Mesodermal cell (in vitro differentiated cells): ENCODE measurements around the gene WDR54.

Source experiments
- H3K27ac ChIP-seq: 2 replicates; pipeline ENCODE4 v1.7.0; 2013; ENCODE audit warnings: mild to moderate bottlenecking, low read depth, low read length, moderate library complexity; ENCODE audit not compliant: severe bottlenecking
- H3K36me3 ChIP-seq: 2 replicates; pipeline ENCODE4 v1.7.1; 2013; ENCODE audit warnings: mild to moderate bottlenecking, low read length, moderate library complexity; ENCODE audit not compliant: control insufficient read depth, insufficient read depth
- H3K4me1 ChIP-seq: one replicate; pipeline ENCODE4 v1.7.1; 2013; ENCODE audit warnings: mild to moderate bottlenecking, low read length; ENCODE audit not compliant: insufficient read depth, control insufficient read depth, poor library complexity, severe bottlenecking
- H3K4me3 ChIP-seq: 2 replicates; pipeline ENCODE4 v1.7.0; 2013; ENCODE audit warnings: low read length, control low read depth, mild to moderate bottlenecking; ENCODE audit not compliant: insufficient read depth, poor library complexity, severe bottlenecking; ENCODE audit errors: extremely low read depth
- H3K9me3 ChIP-seq: 2 replicates; pipeline ENCODE4 v1.7.1; 2013; ENCODE audit warnings: mild to moderate bottlenecking, low read length, moderate library complexity; ENCODE audit not compliant: control insufficient read depth
- WGBS, 2 experiments: methylation state at CpG; one replicate each; pipeline ENCODE4 v1.1.5; 2013; ENCODE audit warnings: missing lambda C conversion rate in 2 of 2; ENCODE audit not compliant: insufficient coverage in 2 of 2; 5-methylcytosine and 5-hydroxymethylcytosine counted together

WDR54 gene

GRCh38 chr2:74384051-74384450 is 37.5 kb upstream of the WDR54 start:
- peaks cover 50% of the 10 kb centered on the region for H3K36me3 ChIP-seq
- H3K27ac ChIP-seq = no peak overlapping the region
- no peaks in the 10 kb centered on the region for H3K9me3 ChIP-seq
- WGBS, 2 experiments = 93 to 97% methylated on average over 2 to 3 of the region's 3 CpGs
- no peak overlapping the region for H3K4me3 ChIP-seq
- peaks cover 41% of the 10 kb centered on the region for H3K4me1 ChIP-seq

GRCh38 chr2:74385396-74385795 is 36.1 kb upstream of the WDR54 start:
- no peak overlapping the region for H3K4me3 ChIP-seq
- 88 to 96% methylated on average over 6 of the region's 8 CpGs for WGBS, 2 experiments
- peaks cover 42% of the 10 kb centered on the region for H3K4me1 ChIP-seq
- no peaks in the 10 kb centered on the region for H3K9me3 ChIP-seq
- H3K36me3 ChIP-seq = peaks cover 49% of the 10 kb centered on the region
- H3K27ac ChIP-seq = no peak overlapping the region

DNA sequence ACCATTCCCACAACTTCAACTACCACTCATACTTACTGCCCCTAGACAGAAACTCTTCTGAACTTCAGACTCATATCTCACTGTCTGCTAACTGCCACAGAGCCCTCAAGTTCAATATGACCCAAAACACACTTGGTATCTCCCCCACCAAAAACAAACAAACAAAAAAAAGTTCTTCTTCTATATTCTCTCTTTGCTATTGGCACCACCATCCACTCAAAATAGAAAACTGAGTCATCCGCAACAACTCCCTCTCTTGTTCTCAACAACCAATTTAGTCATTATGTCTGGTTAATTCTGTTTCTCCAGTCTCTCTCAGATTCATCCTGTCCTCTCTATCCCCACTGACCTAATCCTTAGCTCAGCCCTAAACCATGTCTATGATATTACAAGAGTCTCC is 34.2 kb upstream of the WDR54 start:
- WGBS, 2 experiments = 86 to 100% methylated on average over 1 of the region's 1 CpG
- H3K9me3 ChIP-seq = no peaks in the 10 kb centered on the region
- H3K27ac ChIP-seq = no peak overlapping the region
- H3K4me3 ChIP-seq = no peak overlapping the region
- peaks cover 40% of the 10 kb centered on the region for H3K4me1 ChIP-seq
- H3K36me3 ChIP-seq = peaks cover 35% of the 10 kb centered on the region

DNA sequence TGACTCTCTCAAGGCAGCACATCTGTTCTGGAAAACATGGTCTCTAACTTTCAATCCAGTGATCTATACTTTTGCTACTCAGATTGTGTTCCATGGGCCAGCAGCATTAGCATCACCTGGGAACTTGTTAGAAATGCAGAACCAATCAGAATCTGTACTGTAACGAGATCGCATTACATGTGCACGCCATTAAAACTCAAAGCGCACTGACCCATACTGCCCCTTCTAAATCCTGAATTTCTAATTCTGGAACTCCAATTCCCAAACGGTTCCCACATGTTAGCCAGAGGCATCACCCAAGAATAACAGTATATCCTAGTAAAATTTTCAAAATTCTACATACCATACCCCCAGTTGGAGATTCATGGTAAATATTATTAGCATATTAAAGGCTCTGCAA is 30.9 kb upstream of the WDR54 start:
- Histone ChIP-seq H3K36me3 (peaks cover 8% of the 10 kb centered on the region), H3K9me3 (no peaks in the 10 kb centered on the region), H3K27ac (no peak overlapping the region), H3K4me1 (peaks cover 25% of the 10 kb centered on the region), H3K4me3 (peak overlapping the region; percentile 93)
- WGBS, 2 experiments = 73 to 78% methylated on average over 3 to 4 of the region's 5 CpGs

DNA sequence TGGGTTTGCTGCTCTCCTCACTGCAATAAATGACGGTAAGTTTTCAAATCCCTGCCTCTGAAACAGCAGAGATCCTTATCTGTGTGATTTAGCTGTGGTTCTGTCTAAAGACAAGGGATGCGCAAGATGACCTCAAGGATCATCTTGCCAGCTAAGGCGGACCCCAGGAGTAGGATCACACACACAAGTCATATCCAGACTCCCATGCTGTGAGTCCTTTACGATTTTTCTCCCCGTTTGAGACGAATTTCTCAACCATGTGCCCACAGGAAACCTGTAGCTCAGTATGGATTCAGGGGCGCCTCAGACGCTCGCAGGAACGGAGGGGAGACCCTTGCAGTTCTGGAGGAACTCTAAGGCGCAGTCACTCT is 30.3 kb upstream of the WDR54 start:
- Histone ChIP-seq H3K4me3 (peak overlapping the region; percentile 93), H3K27ac (no peak overlapping the region), H3K4me1 (peaks cover 25% of the 10 kb centered on the region)

DNA sequence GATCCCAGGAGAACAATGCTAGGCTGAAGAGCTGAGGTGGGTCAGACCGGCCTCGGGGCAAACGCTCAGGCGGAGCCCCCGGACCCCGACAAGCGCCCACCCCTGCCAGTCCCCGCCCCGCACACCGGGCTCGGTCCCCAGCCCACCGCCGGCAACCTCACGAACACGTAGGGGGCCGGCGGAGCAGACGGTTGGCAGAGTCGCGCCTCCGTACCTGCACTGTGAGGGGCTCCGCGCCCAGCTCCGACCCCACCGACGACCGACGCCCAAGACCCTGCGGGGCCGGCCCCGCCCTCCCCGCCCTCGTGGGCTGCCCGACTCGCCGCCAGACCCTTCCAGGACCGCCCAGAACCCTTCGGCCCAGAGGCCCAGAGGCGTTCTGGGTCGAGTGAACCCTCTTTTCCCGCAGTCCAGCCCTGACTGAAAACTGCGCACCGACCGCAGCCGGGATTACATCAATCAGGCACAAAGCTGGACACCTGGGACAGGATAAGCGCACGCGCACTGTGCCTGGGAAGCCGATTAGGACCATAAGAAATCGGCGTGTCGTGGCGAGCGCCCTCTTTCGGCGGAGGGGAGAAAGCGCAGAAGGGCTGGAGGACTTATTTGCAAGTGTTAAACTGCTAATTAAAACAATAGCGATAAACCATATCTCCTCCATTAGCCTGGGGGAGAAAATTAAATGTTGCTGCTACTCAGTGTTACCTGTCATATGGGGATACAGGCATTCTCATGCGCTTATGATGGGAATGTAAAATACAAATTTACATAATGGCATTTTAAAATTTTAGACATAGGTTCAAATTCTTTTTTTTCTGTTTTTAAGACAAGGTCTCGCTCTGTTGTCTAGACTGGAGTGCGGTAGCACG is 29.7 kb upstream of the WDR54 start:
- Histone ChIP-seq H3K4me1 (peaks cover 21% of the 10 kb centered on the region), H3K9me3 (no peaks in the 10 kb centered on the region), H3K27ac (peak overlapping the region; percentile 99), H3K4me3 (peak overlapping the region; percentile 93), H3K36me3 (peaks cover 2% of the 10 kb centered on the region)
- WGBS, 2 experiments = 3 to 4% methylated on average over 51 to 60 of the region's 62 CpGs

More for the DNA sequence above, 30.3 kb upstream of the WDR54 start:
- H3K36me3 ChIP-seq = peaks cover 3% of the 10 kb centered on the region
- 0 to 4% methylated on average over 6 to 9 of the region's 11 CpGs for WGBS, 2 experiments
- H3K9me3 ChIP-seq = no peaks in the 10 kb centered on the region

DNA sequence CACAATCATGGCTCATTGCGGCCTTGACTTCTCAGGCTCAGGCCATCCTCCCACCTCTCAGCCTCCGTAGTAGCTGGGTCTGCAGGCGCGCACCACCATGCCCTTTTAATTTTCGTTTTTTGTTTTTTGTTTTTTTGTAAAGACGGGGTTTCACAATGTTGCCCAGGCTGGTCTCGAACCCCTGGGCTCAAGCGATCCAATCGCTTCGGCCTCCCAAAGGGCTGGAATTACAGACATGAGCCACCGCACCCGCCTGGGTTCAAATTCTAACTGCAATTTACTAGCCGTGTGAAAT is 29.1 kb upstream of the WDR54 start:
- WGBS, 2 experiments = 84 to 89% methylated on average over 9 to 13 of the region's 13 CpGs
- H3K36me3 ChIP-seq = no peaks in the 10 kb centered on the region

DNA sequence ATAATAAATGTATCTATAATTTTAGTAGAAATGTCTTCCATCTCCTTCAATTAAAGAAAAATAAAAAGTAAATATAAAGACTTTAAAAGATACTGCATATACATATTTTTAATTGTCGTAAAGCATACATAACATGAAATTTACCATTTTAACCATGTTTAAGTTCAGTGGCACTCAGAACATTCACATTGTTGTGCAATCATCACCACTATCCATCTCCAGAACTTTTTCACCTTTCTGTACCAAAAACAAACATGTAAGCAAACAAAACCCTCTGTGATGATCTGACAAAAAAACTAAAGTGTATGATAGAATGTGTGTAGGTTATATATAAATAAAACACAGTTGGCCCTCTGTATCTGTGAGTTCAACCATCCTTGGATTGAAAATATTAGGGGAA is 28.0 kb upstream of the WDR54 start:
- Histone ChIP-seq H3K4me3 (no peak overlapping the region), H3K36me3 (no peaks in the 10 kb centered on the region), H3K4me1 (peaks cover 11% of the 10 kb centered on the region), H3K27ac (no peak overlapping the region), H3K9me3 (no peaks in the 10 kb centered on the region)
- WGBS, 2 experiments = no CpG with 5 or more reads among the region's 1 CpG

More for the DNA sequence above, 29.1 kb upstream of the WDR54 start:
- Histone ChIP-seq H3K9me3 (no peaks in the 10 kb centered on the region), H3K4me1 (peaks cover 16% of the 10 kb centered on the region), H3K27ac (no peak overlapping the region), H3K4me3 (no peak overlapping the region)

DNA sequence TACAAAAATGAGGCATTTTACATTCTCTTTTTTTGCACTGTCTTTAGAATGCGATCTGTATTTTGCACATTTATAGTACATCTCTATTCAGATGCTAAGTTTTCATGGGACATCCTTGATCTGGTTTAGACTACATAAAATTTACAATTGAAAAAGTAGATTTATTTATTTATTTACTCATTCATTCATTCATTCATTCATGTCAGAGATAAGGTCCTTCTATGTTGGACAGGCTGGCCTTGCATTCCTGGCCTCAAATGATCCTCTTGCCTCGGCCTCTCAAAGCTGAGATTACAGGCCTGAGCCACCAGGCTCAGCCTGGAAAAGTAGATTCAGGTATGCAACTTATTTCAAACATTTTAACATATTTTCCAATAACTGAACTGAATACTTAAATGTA is 25.4 kb upstream of the WDR54 start:
- WGBS, 2 experiments = 100% methylated on average over 1 of the region's 2 CpGs; no CpG with 5 or more reads in 1 of the 2 experiments

DNA sequence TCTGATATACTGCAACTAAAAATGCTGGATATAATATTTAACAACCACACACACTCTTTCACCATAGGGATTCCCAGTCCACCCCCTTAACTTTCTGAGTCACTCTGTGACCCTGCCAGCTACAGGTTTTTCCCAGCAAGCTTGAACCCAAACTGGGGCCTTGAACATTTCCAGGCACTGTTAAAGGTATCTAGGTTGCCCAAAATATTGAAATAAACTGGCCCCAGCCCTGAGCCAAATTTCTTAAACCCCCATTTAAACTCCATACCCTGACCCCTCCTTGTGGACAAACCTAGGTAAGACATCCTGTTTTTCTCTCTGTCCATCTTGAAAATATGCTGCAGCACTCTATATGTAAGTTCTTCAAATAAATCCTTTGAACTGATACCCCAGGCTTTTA is 21.7 kb upstream of the WDR54 start:
- no peaks in the 10 kb centered on the region for H3K4me1 ChIP-seq
- H3K4me3 ChIP-seq = no peak overlapping the region
- no peaks in the 10 kb centered on the region for H3K9me3 ChIP-seq
- no peak overlapping the region for H3K27ac ChIP-seq
- H3K36me3 ChIP-seq = no peaks in the 10 kb centered on the region

More for the DNA sequence above, 25.4 kb upstream of the WDR54 start:
- H3K27ac ChIP-seq = no peak overlapping the region
- no peaks in the 10 kb centered on the region for H3K9me3 ChIP-seq
- H3K36me3 ChIP-seq = no peaks in the 10 kb centered on the region
- no peaks in the 10 kb centered on the region for H3K4me1 ChIP-seq
- H3K4me3 ChIP-seq = no peak overlapping the region

DNA sequence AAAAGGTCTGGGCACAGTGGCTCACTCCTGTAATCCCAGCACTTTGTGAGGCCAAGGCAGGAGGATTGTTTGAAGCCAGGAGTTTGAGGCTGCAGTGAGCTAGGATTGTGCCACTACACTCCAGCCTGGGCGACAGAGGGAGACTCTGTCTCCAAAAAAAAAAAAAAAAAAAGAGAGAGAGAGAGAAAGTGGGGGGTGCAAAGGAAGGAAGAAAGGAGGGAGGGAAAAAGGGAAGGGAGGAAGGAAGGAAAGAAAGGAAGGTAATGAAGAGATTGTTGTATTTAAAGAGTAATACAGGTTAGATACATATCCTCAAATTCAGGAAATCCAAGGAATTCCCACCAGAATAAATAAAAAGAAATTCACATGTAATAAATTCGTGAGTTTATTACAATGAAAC is 19.6 kb upstream of the WDR54 start:
- Histone ChIP-seq H3K4me1 (no peaks in the 10 kb centered on the region), H3K27ac (no peak overlapping the region), H3K4me3 (no peak overlapping the region), H3K9me3 (no peaks in the 10 kb centered on the region), H3K36me3 (no peaks in the 10 kb centered on the region)
- WGBS, 2 experiments = 50% methylated on average over 1 of the region's 2 CpGs; no CpG with 5 or more reads in 1 of the 2 experiments
